Smooth muscle cell (in vitro differentiated cells): Measurements from ENCODE around the gene ANXA3. TPM values are rescaled to one million over a fixed set of nuclear protein-coding genes. Genes with fewer than 3 reads are reported as not detected.

Experiments
- DNase-seq: peaks from one replicate; lab custom pipeline; 2025; ENCODE audit not compliant: unreplicated experiment; lab: John Stamatoyannopoulos, UW
- H2AFZ ChIP-seq: fragments of 200-600 bp; sonication (generic); 2 replicates; pipeline ENCODE4 v1.6.0; 2016; ENCODE audit warnings: antibody characterized with exemption, low read depth, mild to moderate bottlenecking
- H3F3A ChIP-seq: fragments of 200-600 bp; sonication (generic); 2 replicates; pipeline ENCODE4 v1.6.0; 2017; ENCODE audit warnings: antibody characterized with exemption, low read depth
- H3K27ac ChIP-seq: fragments of 200-600 bp; sonication (generic); 2 replicates; pipeline ENCODE4 v1.5.1; 2016; ENCODE audit warnings: low read depth, mild to moderate bottlenecking
- H3K27me3 ChIP-seq: fragments of 200-600 bp; sonication (generic); 2 replicates; pipeline ENCODE4 v1.6.1; 2016; ENCODE audit warnings: low read depth, mild to moderate bottlenecking
- H3K36me3 ChIP-seq: fragments of 200-600 bp; sonication (generic); 2 replicates; pipeline ENCODE4 v1.5.1; 2016; ENCODE audit warnings: low read depth
- H3K4me1 ChIP-seq: fragments of 200-600 bp; sonication (generic); 2 replicates; pipeline ENCODE4 v1.5.1; 2016; ENCODE audit warnings: low read depth
- H3K4me2 ChIP-seq: fragments of 200-600 bp; sonication (generic); 2 replicates; pipeline ENCODE4 v1.6.0; 2016; ENCODE audit warnings: mild to moderate bottlenecking
- H3K4me3 ChIP-seq: fragments of 200-600 bp; sonication (generic); 2 replicates; pipeline ENCODE4 v1.5.1; 2016; ENCODE audit warnings: mild to moderate bottlenecking
- H3K79me2 ChIP-seq: fragments of 200-600 bp; sonication (generic); 2 replicates; pipeline ENCODE4 v1.6.0; 2016; ENCODE audit warnings: low read depth, mild to moderate bottlenecking
- H3K9ac ChIP-seq: fragments of 200-600 bp; sonication (generic); 2 replicates; pipeline ENCODE4 v1.6.0; 2016; ENCODE audit warnings: low read depth
- H3K9me3 ChIP-seq: fragments of 200-600 bp; sonication (generic); replicated peaks from 2 replicates; pipeline ENCODE4 v1.5.1; 2016; ENCODE audit warnings: low read depth
- H4K20me1 ChIP-seq: fragments of 200-600 bp; sonication (generic); 2 replicates; pipeline ENCODE4 v1.6.0; 2016; ENCODE audit warnings: low read depth
- whole genome bisulfite sequencing: methylation state at CpG from one replicate; pipeline ENCODE4 v1.1.7; 2016; ENCODE audit warnings: low lambda C conversion rate; 5-methylcytosine and 5-hydroxymethylcytosine counted together
- polyA plus RNA-seq: library from polyadenylated mRNA; unstranded; fragments of >200 nt; fragmentation: Nextera tagmentation; extraction: Ambion mirVana; gene quantifications from 2 replicates; pipeline ENCODE4 v1.2.1, GENCODE V29; 2016
- total RNA-seq: library from RNA; depleted of rRNA; stranded (reverse); fragments of >200 nt; gene quantifications from 2 replicates; pipeline ENCODE4 v1.2.3, GENCODE V29; 2014
- TF ChIP-seq, protein P1 (sequence below): fragments of 200-600 bp; sonication (generic); IDR thresholded peaks from 2 replicates; pipeline ENCODE4 v1.5.1; 2017; ENCODE audit warnings: borderline replicate concordance, mild to moderate bottlenecking, antibody characterized with exemption; ENCODE audit not compliant: insufficient read depth, poor library complexity, severe bottlenecking

The ANXA3 gene
- total and polyA plus RNA-seq, 2 experiments from 2014 or later = 16.7 to 44.5 TPM

DNA sequence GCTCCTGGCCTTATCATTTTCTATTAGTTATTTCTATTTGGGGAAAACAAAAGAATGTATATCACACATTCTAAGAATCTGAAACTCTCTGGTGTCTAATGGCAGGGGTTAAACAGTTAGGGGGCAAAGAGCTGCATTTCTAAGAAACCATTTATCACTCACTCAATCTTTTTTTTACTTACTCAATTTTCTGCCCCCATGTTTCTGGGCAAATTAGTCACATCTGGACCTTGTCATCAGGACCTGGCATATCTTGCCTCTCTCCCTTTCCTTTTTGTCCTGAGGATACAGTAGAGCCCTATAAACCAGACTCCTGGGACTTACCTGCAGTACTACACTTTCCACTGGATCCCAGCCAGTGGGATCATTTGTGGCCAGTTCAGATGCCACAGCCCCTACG is 89.1 kb downstream of the ANXA3 start:
- Histone ChIP-seq H3K27me3 (no peaks in the 10 kb centered on the region), H4K20me1 (no peaks in the 10 kb centered on the region), H3K4me1 (peaks cover 6% of the 10 kb centered on the region), H3K36me3 (no peaks in the 10 kb centered on the region), H3K4me3 (no peak overlapping the region), H2AFZ (no peak overlapping the region), H3K9me3 (no peaks in the 10 kb centered on the region), H3F3A (peaks cover 6% of the 10 kb centered on the region), H3K27ac (no peak overlapping the region), H3K4me2 (no peak overlapping the region), H3K79me2 (no peaks in the 10 kb centered on the region), H3K9ac (no peak overlapping the region)
- TF ChIP-seq, protein P1, sequence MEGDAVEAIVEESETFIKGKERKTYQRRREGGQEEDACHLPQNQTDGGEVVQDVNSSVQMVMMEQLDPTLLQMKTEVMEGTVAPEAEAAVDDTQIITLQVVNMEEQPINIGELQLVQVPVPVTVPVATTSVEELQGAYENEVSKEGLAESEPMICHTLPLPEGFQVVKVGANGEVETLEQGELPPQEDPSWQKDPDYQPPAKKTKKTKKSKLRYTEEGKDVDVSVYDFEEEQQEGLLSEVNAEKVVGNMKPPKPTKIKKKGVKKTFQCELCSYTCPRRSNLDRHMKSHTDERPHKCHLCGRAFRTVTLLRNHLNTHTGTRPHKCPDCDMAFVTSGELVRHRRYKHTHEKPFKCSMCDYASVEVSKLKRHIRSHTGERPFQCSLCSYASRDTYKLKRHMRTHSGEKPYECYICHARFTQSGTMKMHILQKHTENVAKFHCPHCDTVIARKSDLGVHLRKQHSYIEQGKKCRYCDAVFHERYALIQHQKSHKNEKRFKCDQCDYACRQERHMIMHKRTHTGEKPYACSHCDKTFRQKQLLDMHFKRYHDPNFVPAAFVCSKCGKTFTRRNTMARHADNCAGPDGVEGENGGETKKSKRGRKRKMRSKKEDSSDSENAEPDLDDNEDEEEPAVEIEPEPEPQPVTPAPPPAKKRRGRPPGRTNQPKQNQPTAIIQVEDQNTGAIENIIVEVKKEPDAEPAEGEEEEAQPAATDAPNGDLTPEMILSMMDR = no peak
- DNase-seq = no peak
- 56% methylated on average over 1 of the region's 1 CpG for WGBS

DNA sequence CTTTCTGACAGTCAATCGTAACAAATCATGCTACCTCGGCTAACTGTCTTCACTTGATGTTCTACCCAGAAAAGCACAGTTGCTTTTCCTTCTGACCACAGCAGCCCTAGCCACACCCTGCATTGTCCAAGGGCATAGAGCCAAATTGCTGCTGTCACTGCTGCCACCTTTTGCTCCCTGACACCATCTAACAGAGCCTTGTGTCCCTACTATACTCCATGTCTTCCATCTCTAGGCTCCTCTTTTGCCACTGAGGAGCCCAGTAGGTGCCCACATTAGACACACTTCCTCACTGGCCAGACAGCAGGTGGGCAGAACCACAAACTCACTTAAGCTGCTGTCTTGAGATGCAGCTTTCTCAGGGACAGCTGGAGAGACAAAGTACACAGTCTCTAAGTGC is 91.4 kb downstream of the ANXA3 start:
- Histone ChIP-seq H3K4me3 (no peak overlapping the region), H3K9me3 (no peaks in the 10 kb centered on the region), H3K27me3 (no peaks in the 10 kb centered on the region), H3K9ac (no peak overlapping the region), H2AFZ (no peak overlapping the region), H3K4me2 (no peak overlapping the region), H4K20me1 (no peaks in the 10 kb centered on the region), H3F3A (peaks cover 6% of the 10 kb centered on the region), H3K79me2 (no peaks in the 10 kb centered on the region), H3K4me1 (peaks cover 6% of the 10 kb centered on the region), H3K27ac (no peak overlapping the region), H3K36me3 (no peaks in the 10 kb centered on the region)
- TF ChIP-seq, protein P1 = no peak
- no peak for DNase-seq
- 88% methylated on average over 2 of the region's 2 CpGs for whole genome bisulfite sequencing

DNA sequence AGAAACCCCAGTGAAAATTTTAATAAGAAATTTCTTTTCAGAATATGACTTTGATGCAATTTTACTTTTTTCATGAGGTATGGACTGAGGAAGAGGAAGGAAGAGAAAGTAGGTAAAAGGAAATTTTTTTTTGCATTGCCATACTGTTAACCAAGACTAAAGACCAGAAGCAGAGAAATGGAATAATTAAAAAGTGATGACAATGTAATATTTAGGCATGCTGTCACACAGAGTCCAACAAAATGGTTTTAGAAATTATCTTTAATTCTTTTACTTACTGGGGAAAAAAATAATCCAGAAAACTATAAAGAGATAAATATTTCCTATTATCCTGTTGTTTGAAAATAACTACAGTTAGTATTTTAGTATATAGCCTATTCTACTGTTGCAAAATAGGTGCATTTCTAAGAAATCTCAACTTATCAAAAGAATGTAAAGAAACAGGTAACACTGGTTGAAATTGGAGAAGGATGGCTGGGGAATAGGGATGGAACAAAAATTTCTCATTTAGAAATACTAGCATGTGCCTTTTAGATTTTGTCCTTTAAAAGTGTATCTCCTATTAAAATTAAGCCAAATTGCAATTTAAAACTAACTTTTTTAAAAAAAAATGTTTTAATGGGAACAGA is 92.6 kb downstream of the ANXA3 start:
- DNase-seq = no peak
- Histone ChIP-seq H3F3A (peaks cover 6% of the 10 kb centered on the region), H3K4me3 (peak overlapping the region; percentile 12), H3K9me3 (no peaks in the 10 kb centered on the region), H3K27me3 (no peaks in the 10 kb centered on the region), H4K20me1 (no peaks in the 10 kb centered on the region), H3K79me2 (no peaks in the 10 kb centered on the region), H3K9ac (no peak overlapping the region), H3K4me2 (peak overlapping the region; percentile 55), H3K27ac (peak overlapping the region; percentile 41), H3K4me1 (peaks cover 6% of the 10 kb centered on the region), H2AFZ (peak overlapping the region; percentile 39), H3K36me3 (no peaks in the 10 kb centered on the region)
- TF ChIP-seq, protein P1 = no peak

DNA sequence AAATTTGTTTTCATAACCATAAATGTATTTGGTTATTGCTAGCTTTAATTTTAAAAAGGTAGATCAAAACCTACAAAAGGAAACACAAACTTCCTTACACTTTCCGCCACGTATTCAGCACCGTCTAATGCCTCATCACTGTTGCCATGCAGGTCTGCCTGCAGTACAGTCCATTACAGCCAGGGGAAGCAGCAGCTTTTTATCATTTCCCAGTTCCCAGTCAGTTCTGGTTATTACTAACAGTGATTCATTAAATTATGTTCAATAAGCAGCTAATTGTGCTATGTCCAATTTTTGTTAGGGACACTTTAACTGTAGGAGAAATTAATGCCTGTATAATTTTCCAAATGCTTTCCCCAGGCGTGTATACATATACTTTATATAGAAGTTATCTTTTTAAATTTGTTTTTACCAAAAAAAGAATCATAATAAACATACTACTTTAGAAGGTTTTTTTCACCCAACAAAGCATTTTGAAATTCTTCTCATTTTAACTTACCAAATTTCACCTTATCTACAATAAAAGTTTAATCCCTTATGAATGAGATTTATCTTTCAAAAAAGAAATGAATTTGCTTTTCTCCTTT is 93.3 kb downstream of the ANXA3 start:
- Histone ChIP-seq H3K27ac (peak overlapping the region; percentile 87), H2AFZ (peak overlapping the region; percentile 39), H3K79me2 (no peaks in the 10 kb centered on the region), H3K36me3 (no peaks in the 10 kb centered on the region), H3K27me3 (no peaks in the 10 kb centered on the region), H3K9me3 (no peaks in the 10 kb centered on the region), H3K4me2 (peak overlapping the region; percentile 55), H3F3A (peaks cover 6% of the 10 kb centered on the region), H3K9ac (no peak overlapping the region), H3K4me3 (peak overlapping the region; percentile 12), H4K20me1 (no peaks in the 10 kb centered on the region), H3K4me1 (peaks cover 6% of the 10 kb centered on the region)
- WGBS = 33% methylated on average over 4 of the region's 4 CpGs
- DNase-seq = no peak
- TF ChIP-seq, protein P1 = peak; percentile 75
